ENCODE results near the gene GPA33.

The GPA33 gene

GRCh38 chr1:167090314-167090942, at the start of gene GPA33:
TSS of gene GPA33 (minus strand) at chr1:167090377. CDS start at chr1:167090287, 90 bp downstream.
- peak; percentile 50 for DNase-seq (ENCODE audit: low spot score)

- no peak for DNase-seq (ENCODE audit: low spot score)
Observed at GRCh38 chr1:167138703-167139102, 48.5 kb upstream of the GPA33 start.

- no peak for DNase-seq (ENCODE audit: low spot score)
Observed at GRCh38 chr1:167137793-167138510, 47.8 kb upstream of the GPA33 start.

GRCh38 chr1:167137332-167137781, 47.2 kb upstream of the GPA33 start:
- DNase-seq (ENCODE audit: low spot score), result no peak

GRCh38 chr1:167136806-167137205, 46.6 kb upstream of the GPA33 start:
- no peak for DNase-seq (ENCODE audit: low spot score)

- DNase-seq (ENCODE audit: low spot score), result no peak
Observed at GRCh38 chr1:167136191-167136614, 46.0 kb upstream of the GPA33 start.

DNA sequence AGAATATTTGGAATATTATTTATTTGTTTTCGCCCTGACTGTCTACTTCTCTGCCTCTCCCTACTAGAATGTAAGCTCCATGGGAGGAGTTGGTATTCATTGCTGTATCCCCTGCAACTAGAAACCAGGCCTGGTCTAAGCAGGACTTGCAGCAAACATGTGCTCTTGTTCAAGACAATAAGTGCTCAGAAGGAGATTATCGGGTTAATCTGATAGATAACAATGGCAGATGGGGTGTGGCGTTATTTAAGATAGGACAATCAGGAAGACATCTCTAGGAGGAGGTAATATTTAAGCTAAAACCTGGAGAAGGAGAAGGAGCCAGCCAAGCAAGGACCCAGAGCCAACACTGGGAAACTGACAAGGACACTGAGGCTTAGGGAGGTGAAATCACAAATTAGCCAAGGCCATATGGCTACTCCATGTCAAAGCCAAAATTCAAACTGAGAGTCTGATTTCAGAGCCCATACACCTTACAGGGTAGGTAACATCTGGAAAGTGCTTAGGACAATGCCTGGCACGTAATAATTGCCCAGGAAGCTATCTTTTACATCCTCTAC, 45.2 kb upstream of the GPA33 start:
- no peak for DNase-seq (ENCODE audit: low spot score)

DNA sequence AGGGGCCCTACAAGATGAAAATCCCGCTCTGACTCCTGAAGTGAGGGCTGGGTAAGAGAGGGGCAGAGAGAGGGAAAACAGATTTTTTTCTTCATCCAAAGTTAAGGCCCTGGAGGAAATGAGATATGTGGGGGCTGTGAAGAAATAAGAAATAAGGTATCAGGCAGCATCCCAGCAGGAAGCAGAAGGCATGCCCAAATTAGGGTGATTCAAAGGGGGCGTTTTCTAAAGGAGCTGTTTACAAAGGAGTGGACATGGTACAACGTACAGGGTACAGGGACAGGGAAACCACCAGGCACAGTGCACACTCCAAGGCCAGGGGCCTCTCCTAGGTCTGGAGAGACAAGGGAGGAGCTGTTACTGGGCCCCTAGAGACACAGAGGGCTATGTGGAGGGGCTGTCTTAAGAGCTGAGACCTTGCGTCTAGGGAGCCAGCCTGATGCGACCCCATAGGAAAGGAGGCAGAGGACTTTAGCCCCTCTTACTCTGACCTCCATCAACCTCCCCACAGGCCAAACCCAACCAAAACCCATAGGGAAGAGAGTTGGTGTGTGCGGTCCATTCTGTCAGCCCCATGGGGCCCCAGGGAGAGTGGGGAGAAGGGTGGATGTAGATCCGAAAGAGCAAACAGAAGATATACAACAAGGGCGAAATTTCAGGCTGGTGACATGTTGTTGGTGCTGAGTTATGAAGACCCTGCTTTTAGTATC, 42.3 kb upstream of the GPA33 start:
- no peak for DNase-seq (ENCODE audit: low spot score)

DNA sequence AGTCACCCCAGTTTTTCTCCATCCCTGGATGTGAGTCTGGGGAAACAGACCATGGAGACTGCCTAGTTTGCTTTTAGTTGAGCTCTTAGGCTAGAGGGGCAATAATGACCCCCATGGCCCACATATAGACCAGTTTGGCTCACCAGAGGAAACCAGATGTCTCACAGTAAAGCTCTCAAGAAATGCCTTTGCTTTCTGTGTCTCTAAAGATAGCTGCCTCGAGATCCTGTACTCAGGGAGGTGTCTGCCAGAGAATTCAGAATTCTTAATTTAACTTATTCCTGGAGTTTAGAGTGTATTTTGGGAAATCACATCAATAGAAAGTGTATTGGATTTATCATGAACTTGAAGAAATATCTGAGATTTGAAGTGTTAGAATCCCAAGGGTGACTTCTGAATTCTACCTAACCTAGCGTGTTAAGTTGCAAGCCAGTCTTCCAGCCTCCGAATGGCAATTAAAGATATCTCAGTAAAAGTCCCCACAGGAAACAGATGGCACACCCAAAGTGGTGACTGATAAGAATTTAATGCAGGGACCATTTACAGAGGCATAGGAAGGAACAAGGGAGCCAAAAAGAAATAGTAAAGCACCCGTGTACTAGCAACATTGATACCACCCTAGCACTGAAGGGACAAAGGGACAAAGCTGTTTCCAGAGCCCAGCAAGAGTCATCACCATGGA, 40.8 kb upstream of the GPA33 start:
- DNase-seq (ENCODE audit: low spot score), result no peak

GRCh38 chr1:167128261-167129227, 38.4 kb upstream of the GPA33 start:
- DNase-seq (ENCODE audit: low spot score), result no peak

DNA sequence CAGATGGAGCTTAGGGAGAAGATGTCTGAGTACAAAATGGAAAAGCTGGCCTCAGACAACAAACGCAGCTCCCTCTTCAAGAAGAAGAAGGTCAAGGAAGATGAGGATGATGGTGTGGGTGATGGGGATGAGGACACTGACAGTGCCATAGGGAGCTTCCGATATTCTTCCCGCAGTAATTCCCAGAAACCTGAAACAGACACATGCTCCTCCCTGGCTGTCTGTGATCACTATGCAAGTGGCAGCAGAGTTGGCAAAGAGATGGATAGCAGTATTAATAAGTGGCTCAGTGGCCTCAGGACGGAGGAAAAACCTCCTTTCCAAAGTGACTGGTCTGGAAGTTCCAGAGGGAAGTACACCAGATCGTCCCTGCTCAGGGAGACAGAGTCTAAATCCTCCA, 37.5 kb upstream of the GPA33 start:
- DNase-seq (ENCODE audit: low spot score), result no peak

GRCh38 chr1:167127236-167127635, 37.1 kb upstream of the GPA33 start:
- DNase-seq (ENCODE audit: low spot score), result no peak

DNA sequence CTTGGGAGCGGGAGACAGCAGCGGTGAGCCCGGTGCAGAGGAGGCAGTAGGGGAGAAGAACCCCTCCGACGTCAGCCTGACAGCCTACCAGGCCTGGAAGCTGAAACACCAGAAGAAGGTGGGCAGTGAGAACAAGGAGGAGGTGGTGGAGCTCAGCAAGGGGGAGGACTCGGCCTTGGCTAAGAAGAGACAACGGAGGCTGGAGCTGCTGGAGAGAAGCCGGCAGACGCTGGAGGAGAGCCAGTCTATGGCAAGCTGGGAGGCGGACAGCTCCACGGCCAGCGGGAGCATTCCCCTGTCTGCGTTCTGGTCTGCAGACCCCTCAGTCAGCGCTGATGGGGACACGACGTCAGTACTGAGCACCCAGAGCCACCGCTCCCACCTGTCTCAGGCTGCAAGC, 36.6 kb upstream of the GPA33 start:
- no peak for DNase-seq (ENCODE audit: low spot score)

DNA sequence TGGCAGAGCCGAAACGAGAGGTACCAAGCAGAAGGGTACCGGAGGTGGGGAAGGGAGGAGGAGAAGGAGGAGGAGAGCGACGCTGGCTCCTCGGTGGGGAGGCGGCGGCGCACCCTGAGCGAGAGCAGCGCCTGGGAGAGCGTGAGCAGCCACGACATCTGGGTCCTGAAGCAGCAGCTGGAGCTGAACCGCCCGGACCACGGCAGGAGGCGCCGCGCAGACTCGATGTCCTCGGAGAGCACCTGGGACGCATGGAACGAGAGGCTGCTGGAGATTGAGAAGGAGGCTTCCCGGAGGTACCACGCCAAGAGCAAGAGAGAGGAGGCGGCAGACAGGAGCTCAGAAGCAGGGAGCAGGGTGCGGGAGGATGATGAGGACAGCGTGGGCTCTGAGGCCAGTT, 36.1 kb upstream of the GPA33 start:
- DNase-seq (ENCODE audit: low spot score), result no peak

GRCh38 chr1:167122568-167122967, 32.4 kb upstream of the GPA33 start:
- no peak for DNase-seq (ENCODE audit: low spot score)

- DNase-seq (ENCODE audit: low spot score), result no peak
Observed at GRCh38 chr1:167122121-167122480, 31.9 kb upstream of the GPA33 start.

DNA sequence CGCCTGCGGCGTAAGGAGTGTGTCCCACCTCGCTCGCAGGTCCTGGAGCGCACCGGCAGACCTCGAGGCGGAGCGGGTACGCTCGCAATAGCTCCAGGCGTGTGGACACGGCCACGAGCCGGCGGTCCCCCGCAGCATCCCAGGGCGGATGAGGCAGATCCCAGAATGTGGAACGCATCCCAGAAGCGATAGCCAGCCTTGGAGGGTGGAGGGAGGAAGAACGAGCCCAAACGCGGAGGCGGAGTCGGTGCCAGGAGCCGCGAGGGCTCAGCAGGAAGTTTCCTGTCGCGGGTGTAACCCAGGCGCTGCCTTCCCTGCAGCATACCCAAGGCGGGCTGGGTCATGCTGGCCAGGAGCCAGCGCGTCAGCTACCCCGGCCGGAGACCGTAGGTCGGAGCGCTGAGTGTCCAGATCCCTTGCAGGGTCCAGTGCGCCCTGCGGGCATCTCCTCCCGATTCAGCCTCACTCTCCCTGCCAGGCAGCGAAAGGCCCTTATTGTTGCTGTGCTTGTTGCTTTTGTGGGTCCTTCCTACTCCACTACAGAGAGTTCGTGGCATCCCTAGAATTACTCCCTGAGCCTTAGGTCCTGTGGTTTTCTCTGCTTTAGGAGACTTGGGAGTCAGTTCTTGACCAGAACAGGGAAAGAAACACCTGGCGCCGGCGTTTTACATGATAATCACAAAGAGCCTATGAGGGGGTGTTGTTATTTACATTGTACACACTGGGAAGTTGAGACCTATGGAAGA, 31.4 kb upstream of the GPA33 start:
- DNase-seq (ENCODE audit: low spot score), result peak; percentile 8

- DNase-seq (ENCODE audit: low spot score), result no peak
Observed at GRCh38 chr1:167120899-167121298, 30.7 kb upstream of the GPA33 start.

GRCh38 chr1:167119696-167120095, 29.5 kb upstream of the GPA33 start:
- no peak for DNase-seq (ENCODE audit: low spot score)

DNA sequence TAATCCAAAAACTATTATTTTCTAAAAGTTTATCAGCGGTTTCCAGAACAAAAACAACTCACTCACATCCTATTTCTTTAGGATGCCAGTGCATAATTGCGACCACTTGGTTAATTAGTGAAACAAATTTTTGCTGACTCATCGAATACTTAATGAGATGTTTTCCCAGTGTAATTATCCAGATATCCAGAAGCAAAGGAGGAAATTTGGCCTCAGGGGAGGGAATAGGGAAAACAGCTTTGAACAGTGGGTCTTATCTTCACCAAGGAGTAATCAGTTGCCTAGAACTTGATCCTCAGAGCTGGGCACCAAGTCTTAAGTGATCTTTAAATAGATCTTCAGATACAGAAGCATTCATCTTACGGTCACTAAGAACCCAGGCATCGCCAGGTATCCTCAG, 28.0 kb upstream of the GPA33 start:
- DNase-seq (ENCODE audit: low spot score), result no peak

Data from CD4-positive, alpha-beta T cell treated with Interleukin-2 at 100 ng/mL for 4 hours (primary cell).